Peyer's patch (tissue), 4 donors: ENCODE data around the gene IFT57. TPM values are rescaled to one million over a fixed set of nuclear protein-coding genes. Genes with fewer than 3 reads are reported as not detected.

Experiments used
- DNase-seq, 3 donors: peaks; one replicate each; pipeline ENCODE4 v3.0.0-alpha.2; 2017 to 2019
- H3K27ac ChIP-seq, 4 donors: fragments of 200-600 bp; sonication (generic); one replicate each; pipeline ENCODE4 v1.5.1; 2016 to 2019
- H3K27me3 ChIP-seq, 2 donors: fragments of 200-600 bp; sonication (generic); one replicate each; pipeline ENCODE4 v1.5.1; 2019
- H3K36me3 ChIP-seq, 3 donors: fragments of 200-600 bp; sonication (generic); one replicate each; pipeline ENCODE4 v1.5.1; 2016 to 2019
- H3K4me1 ChIP-seq, 4 donors: fragments of 200-600 bp; sonication (generic); one replicate each; pipeline ENCODE4 v1.5.1; 2016 to 2019
- H3K4me3 ChIP-seq, 4 donors: fragments of 200-600 bp; sonication (generic); 1 replicate in 3 of 4; 2 replicates in 1 of 4; pipeline ENCODE4 v1.5.1; 2016 to 2019; ENCODE audit warnings: mild to moderate bottlenecking in 1 of 4
- H3K9me3 ChIP-seq, 4 donors: fragments of 200-600 bp; sonication (generic); one replicate each; pipeline ENCODE4 v1.5.1; 2016 to 2019; ENCODE audit warnings: mild to moderate bottlenecking in 1 of 4
- CTCF ChIP-seq, 6 experiments: fragments of 450-650 bp in 4 of 6; fragments of 200-600 bp in 2 of 6; sonication (generic) in 1 of 6; IDR thresholded peaks; one replicate each; pipeline ENCODE4 v1.5.1; 2017 to 2019; ENCODE audit warnings: antibody characterized with exemption in 6 of 6, mild to moderate bottlenecking in 3 of 6, moderate library complexity in 1 of 6
- POLR2A ChIP-seq, 2 donors: fragments of 450-650 bp; IDR thresholded peaks; one replicate each; pipeline ENCODE4 v1.5.1; 2017; ENCODE audit warnings: antibody characterized with exemption in 2 of 2, mild to moderate bottlenecking in 2 of 2, moderate library complexity in 2 of 2
- total RNA-seq, 4 donors: library from RNA; depleted of rRNA; stranded (reverse); fragments of >200 nt; gene quantifications; one replicate each; pipeline ENCODE4 v1.1.0, GENCODE V29; 2016

IFT57 gene
- total RNA-seq, 4 donors from 2014 or later = 17.2 to 79.2 (median 38.4) TPM

- TF ChIP-seq CTCF (IDR thresholded peaks at IDR 0.05) (peak in 1 of 6 experiments; percentile 8), POLR2A (IDR thresholded peaks at IDR 0.05) (no peak)
- peak overlapping the region in 3 of 4 donors; percentile 32 to 91 (median 78) for H3K27ac ChIP-seq
Observed at GRCh38 chr3:108251265-108251664, 29.0 kb upstream of the IFT57 start.

GRCh38 chr3:108250626-108251025 lies 28.4 kb upstream of the IFT57 start:
- no peaks in the 10 kb centered on the region for H3K36me3 ChIP-seq
- no peaks in the 10 kb centered on the region for H3K27me3 ChIP-seq
- TF ChIP-seq CTCF (IDR thresholded peaks at IDR 0.05) (no peak), POLR2A (IDR thresholded peaks at IDR 0.05) (no peak)
- peak overlapping the region in 3 of 4 donors; percentile 32 to 91 (median 78) for H3K27ac ChIP-seq
- no peak for DNase-seq
- no peaks in the 10 kb centered on the region for H3K4me1 ChIP-seq
- H3K9me3 ChIP-seq = no peaks in the 10 kb centered on the region
- no peak overlapping the region for H3K4me3 ChIP-seq

More at GRCh38 chr3:108251265-108251664, 29.0 kb upstream of the IFT57 start:
- Histone ChIP-seq H3K36me3 (no peaks in the 10 kb centered on the region), H3K4me3 (no peak overlapping the region), H3K27me3 (no peaks in the 10 kb centered on the region), H3K4me1 (no peaks in the 10 kb centered on the region), H3K9me3 (no peaks in the 10 kb centered on the region)
- peak in 1 of 3 donors; percentile 58 for DNase-seq

GRCh38 chr3:108243243-108243642 lies 21.0 kb upstream of the IFT57 start:
- no peak for DNase-seq
- Histone ChIP-seq H3K27me3 (no peaks in the 10 kb centered on the region), H3K27ac (no peak overlapping the region), H3K9me3 (no peaks in the 10 kb centered on the region), H3K4me3 (no peak overlapping the region), H3K4me1 (no peaks in the 10 kb centered on the region), H3K36me3 (no peaks in the 10 kb centered on the region)
- no peak for TF ChIP-seq CTCF (IDR thresholded peaks at IDR 0.05)
- TF ChIP-seq POLR2A (IDR thresholded peaks at IDR 0.05) = no peak

- no peak for TF ChIP-seq CTCF (IDR thresholded peaks at IDR 0.05)
- no peak for TF ChIP-seq POLR2A (IDR thresholded peaks at IDR 0.05)
- DNase-seq = no peak
- H3K27ac ChIP-seq = no peak overlapping the region
- no peaks in the 10 kb centered on the region for H3K27me3 ChIP-seq
- H3K4me1 ChIP-seq = no peaks in the 10 kb centered on the region
- no peaks in the 10 kb centered on the region for H3K36me3 ChIP-seq
- H3K9me3 ChIP-seq = no peaks in the 10 kb centered on the region
- no peak overlapping the region for H3K4me3 ChIP-seq
Observed at GRCh38 chr3:108242776-108243175, 20.6 kb upstream of the IFT57 start.

GRCh38 chr3:108241721-108242120 lies 19.5 kb upstream of the IFT57 start:
- Histone ChIP-seq H3K4me1 (no peaks in the 10 kb centered on the region), H3K9me3 (no peaks in the 10 kb centered on the region), H3K27me3 (no peaks in the 10 kb centered on the region), H3K27ac (no peak overlapping the region), H3K36me3 (no peaks in the 10 kb centered on the region), H3K4me3 (no peak overlapping the region)
- DNase-seq = no peak
- TF ChIP-seq CTCF (IDR thresholded peaks at IDR 0.05) = no peak
- TF ChIP-seq POLR2A (IDR thresholded peaks at IDR 0.05) = no peak

GRCh38 chr3:108241146-108241545 lies 18.9 kb upstream of the IFT57 start:
- DNase-seq = no peak
- TF ChIP-seq POLR2A (IDR thresholded peaks at IDR 0.05) (no peak), CTCF (IDR thresholded peaks at IDR 0.05) (no peak)
- Histone ChIP-seq H3K36me3 (no peaks in the 10 kb centered on the region), H3K4me1 (no peaks in the 10 kb centered on the region), H3K27ac (no peak overlapping the region), H3K9me3 (no peaks in the 10 kb centered on the region), H3K27me3 (no peaks in the 10 kb centered on the region), H3K4me3 (no peak overlapping the region)
